Caco-2 (cell line): ENCODE data around the gene BRK1. TPM values are rescaled to one million over a fixed set of nuclear protein-coding genes. Genes with fewer than 3 reads are reported as not detected.

Source experiments
- BruUV-seq: library from RNA; stranded (reverse); fragments of 400-500 nt; replicated peaks from 2 replicates; lab custom pipeline; 2021; lab: Mats Ljungman, UMichigan
- CTCF ChIA-PET: fragments of 300-600 bp; sonication (Branson Sonifier 250); formaldehyde crosslinking; loops from one replicate; lab custom pipeline; 2022; ENCODE audit warnings: antibody characterized with exemption; lab: Charles Lee
- POLR2A ChIA-PET: fragments of 300-600 bp; sonication (Branson Sonifier 250); formaldehyde crosslinking; loops from one replicate; lab custom pipeline; 2022; ENCODE audit warnings: antibody characterized with exemption; lab: Charles Lee
- DNase-seq, 2 experiments: peaks; one replicate each; pipeline versions ENCODE4 v3.0.0 to v3.0.0-alpha.2; 2020 to 2022
- H3K27me3 ChIP-seq: replicated peaks from 2 replicates; pipeline ENCODE4 v1.6.0; 2011; ENCODE audit warnings: low read length; ENCODE audit not compliant: control insufficient read depth, insufficient read depth
- H3K36me3 ChIP-seq: 2 replicates; pipeline ENCODE4 v1.5.1; 2011; ENCODE audit warnings: low read length; ENCODE audit not compliant: control insufficient read depth, insufficient read depth
- H3K4me1 ChIP-seq: fragments of 250-450 bp; sonication (Bioruptor Pico); 2 replicates; pipeline ENCODE4 v1.5.1; 2020; ENCODE audit warnings: mild to moderate bottlenecking
- H3K4me3 ChIP-seq: 2 replicates; pipeline ENCODE4 v1.5.1; 2011; ENCODE audit warnings: low read depth, mild to moderate bottlenecking, control low read depth, low read length
- H3K9me3 ChIP-seq: fragments of 250-450 bp; sonication (Bioruptor Pico); 2 replicates; pipeline ENCODE4 v1.5.1; 2020; ENCODE audit warnings: mild to moderate bottlenecking, moderate library complexity
- H3K27ac Mint-ChIP-seq: one replicate; pipeline ENCODE4 v1.8.0; 2022; ENCODE audit warnings: mixed read lengths; ENCODE audit not compliant: unreplicated experiment
- H3K27me3 Mint-ChIP-seq: one replicate; pipeline ENCODE4 v1.8.0; 2022; ENCODE audit warnings: mixed read lengths; ENCODE audit not compliant: insufficient read depth, unreplicated experiment
- H3K36me3 Mint-ChIP-seq: one replicate; pipeline ENCODE4 v1.8.0; 2022; ENCODE audit warnings: mild to moderate bottlenecking, mixed read lengths; ENCODE audit not compliant: insufficient read depth, unreplicated experiment
- H3K4me1 Mint-ChIP-seq: one replicate; pipeline ENCODE4 v1.8.0; 2022; ENCODE audit warnings: low read depth, mixed read lengths; ENCODE audit not compliant: unreplicated experiment
- H3K4me3 Mint-ChIP-seq: one replicate; pipeline ENCODE4 v1.8.0; 2022; ENCODE audit warnings: mild to moderate bottlenecking, moderate library complexity, mixed read lengths; ENCODE audit not compliant: unreplicated experiment
- H3K9me3 Mint-ChIP-seq: one replicate; pipeline ENCODE4 v1.8.0; 2022; ENCODE audit warnings: mixed read lengths; ENCODE audit not compliant: unreplicated experiment
- intact Hi-C: fragments of 100-400 bp; cut with micrococcal nuclease; formaldehyde crosslinking; loops from one replicate; pipeline ENCODE4 v1.10.0; 2022; ENCODE audit not compliant: unreplicated experiment
- total RNA-seq: library from RNA; stranded (reverse); gene quantifications from 2 replicates; pipeline ENCODE4 v1.2.3, GENCODE V29; 2022
- TF ChIP-seq, protein P1 (sequence below), 2 experiments: fragments of 200-600 bp in 1 of 2; IDR thresholded peaks; 1 replicate in 1 of 2; 2 replicates in 1 of 2; pipeline versions ENCODE4 v1.5.1 to v1.8.0; 2011 to 2022; ENCODE audit warnings: antibody characterized with exemption in 1 of 2, control low read depth in 1 of 2, inconsistent platforms in 1 of 2, low read depth in 1 of 2, low read length in 1 of 2, mild to moderate bottlenecking in 1 of 2, moderate library complexity in 1 of 2; ENCODE audit not compliant: insufficient read depth in 1 of 2, severe bottlenecking in 1 of 2, unreplicated experiment in 1 of 2

BRK1 gene
- total RNA-seq, 1 experiment from 2014 or later, result 115 TPM

GRCh38 chr3:10116138-10116460 is 624 bp downstream of the BRK1 start:
- H3K36me3 ChIP-seq, result no peaks in the 10 kb centered on the region
- peak; percentile 23 to 39 for DNase-seq
- no peaks in the 10 kb centered on the region for H3K27me3 Mint-ChIP-seq
- no peaks in the 10 kb centered on the region for H3K4me1 ChIP-seq
- intact Hi-C loops, result no loop called here
- CTCF ChIA-PET, result no interaction called here
- no peaks in the 10 kb centered on the region for H3K9me3 ChIP-seq
- TF ChIP-seq, protein P1, sequence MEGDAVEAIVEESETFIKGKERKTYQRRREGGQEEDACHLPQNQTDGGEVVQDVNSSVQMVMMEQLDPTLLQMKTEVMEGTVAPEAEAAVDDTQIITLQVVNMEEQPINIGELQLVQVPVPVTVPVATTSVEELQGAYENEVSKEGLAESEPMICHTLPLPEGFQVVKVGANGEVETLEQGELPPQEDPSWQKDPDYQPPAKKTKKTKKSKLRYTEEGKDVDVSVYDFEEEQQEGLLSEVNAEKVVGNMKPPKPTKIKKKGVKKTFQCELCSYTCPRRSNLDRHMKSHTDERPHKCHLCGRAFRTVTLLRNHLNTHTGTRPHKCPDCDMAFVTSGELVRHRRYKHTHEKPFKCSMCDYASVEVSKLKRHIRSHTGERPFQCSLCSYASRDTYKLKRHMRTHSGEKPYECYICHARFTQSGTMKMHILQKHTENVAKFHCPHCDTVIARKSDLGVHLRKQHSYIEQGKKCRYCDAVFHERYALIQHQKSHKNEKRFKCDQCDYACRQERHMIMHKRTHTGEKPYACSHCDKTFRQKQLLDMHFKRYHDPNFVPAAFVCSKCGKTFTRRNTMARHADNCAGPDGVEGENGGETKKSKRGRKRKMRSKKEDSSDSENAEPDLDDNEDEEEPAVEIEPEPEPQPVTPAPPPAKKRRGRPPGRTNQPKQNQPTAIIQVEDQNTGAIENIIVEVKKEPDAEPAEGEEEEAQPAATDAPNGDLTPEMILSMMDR (IDR thresholded peaks at IDR 0.05; ENCODE audit: insufficient read depth in 1 of 2, low read depth in 1 of 2, low read length in 1 of 2, severe bottlenecking in 1 of 2, unreplicated experiment in 1 of 2), result no peak
- H3K27me3 ChIP-seq, result no peaks in the 10 kb centered on the region
- H3K4me3 Mint-ChIP-seq, result peak overlapping the region; percentile 99
- peaks cover 23% of the 10 kb centered on the region for H3K36me3 Mint-ChIP-seq
- H3K9me3 Mint-ChIP-seq, result no peaks in the 10 kb centered on the region
- POLR2A ChIA-PET, result interaction anchor here (0.8 kb wide), 1 partner anchor 13 kb away, joined by 6 read pairs; no protein-coding TSS in a partner anchor
- peak overlapping the region; percentile 96 for H3K27ac Mint-ChIP-seq
- peak overlapping the region; percentile 76 for H3K4me3 ChIP-seq
- BruUV-seq, result no TSS peak
- no peaks in the 10 kb centered on the region for H3K4me1 Mint-ChIP-seq

GRCh38 chr3:10116928-10117327 is 1.5 kb downstream of the BRK1 start:
- no peaks in the 10 kb centered on the region for H3K4me1 ChIP-seq
- no peaks in the 10 kb centered on the region for H3K4me1 Mint-ChIP-seq
- peak overlapping the region; percentile 99 for H3K4me3 Mint-ChIP-seq
- DNase-seq, result no peak
- intact Hi-C loops, result no loop called here
- peaks cover 28% of the 10 kb centered on the region for H3K36me3 Mint-ChIP-seq
- no peak overlapping the region for H3K27ac Mint-ChIP-seq
- no peaks in the 10 kb centered on the region for H3K9me3 Mint-ChIP-seq
- TF ChIP-seq, protein P1 (IDR thresholded peaks at IDR 0.05; ENCODE audit: insufficient read depth in 1 of 2, low read depth in 1 of 2, low read length in 1 of 2, severe bottlenecking in 1 of 2, unreplicated experiment in 1 of 2), result no peak
- POLR2A ChIA-PET, result interaction anchor here (0.8 kb wide), 1 partner anchor 12 kb away, joined by 6 read pairs; no protein-coding TSS in a partner anchor
- no TSS peak for BruUV-seq
- no peaks in the 10 kb centered on the region for H3K9me3 ChIP-seq
- no peaks in the 10 kb centered on the region for H3K27me3 ChIP-seq
- H3K27me3 Mint-ChIP-seq, result no peaks in the 10 kb centered on the region
- H3K36me3 ChIP-seq, result no peaks in the 10 kb centered on the region
- no peak overlapping the region; the same call in 1 of the 2 replicates for H3K4me3 ChIP-seq
- CTCF ChIA-PET, result no interaction called here

DNA sequence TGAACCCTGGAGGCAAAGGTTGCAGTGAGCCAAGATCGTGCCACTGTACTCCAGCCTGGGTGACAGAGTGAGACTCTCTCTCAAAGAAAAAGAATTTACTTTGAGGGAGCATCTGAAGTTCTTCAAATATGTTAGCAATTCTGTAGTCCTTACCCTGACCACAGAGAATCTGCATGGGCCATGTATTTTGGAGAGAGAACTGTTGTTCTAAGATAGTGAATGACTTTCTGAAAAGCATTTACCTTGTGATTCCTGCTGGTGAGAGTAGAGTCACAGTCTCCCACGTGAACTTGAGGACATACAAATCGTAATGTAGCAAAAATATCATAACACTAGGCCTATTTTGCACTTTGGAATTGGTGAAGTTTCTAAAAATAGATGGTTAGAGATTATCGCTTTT is 3.9 kb downstream of the BRK1 start:
- Histone ChIP-seq H3K4me3 (no peak overlapping the region), H3K27me3 (no peaks in the 10 kb centered on the region), H3K4me1 (no peaks in the 10 kb centered on the region), H3K36me3 (no peaks in the 10 kb centered on the region), H3K9me3 (no peaks in the 10 kb centered on the region)
- DNase-seq, result no peak
- H3K27me3 Mint-ChIP-seq, result no peaks in the 10 kb centered on the region
- intact Hi-C loops, result no loop called here
- H3K36me3 Mint-ChIP-seq, result peaks cover 45% of the 10 kb centered on the region
- TF ChIP-seq, protein P1 (IDR thresholded peaks at IDR 0.05; ENCODE audit: insufficient read depth in 1 of 2, low read depth in 1 of 2, low read length in 1 of 2, severe bottlenecking in 1 of 2, unreplicated experiment in 1 of 2), result no peak
- H3K27ac Mint-ChIP-seq, result no peak overlapping the region
- no peaks in the 10 kb centered on the region for H3K4me1 Mint-ChIP-seq
- POLR2A ChIA-PET, result no interaction called here
- no TSS peak for BruUV-seq
- CTCF ChIA-PET, result no interaction called here
- no peak overlapping the region for H3K4me3 Mint-ChIP-seq
- no peaks in the 10 kb centered on the region for H3K9me3 Mint-ChIP-seq
